Skin epidermis (tissue), 12 donors: Measurements from ENCODE around the gene OR5D14.

Experiments used
- H3K27ac ChIP-seq, 21 experiments: fragments of 200-600 bp; sonication (generic) in 11 of 21; one replicate each; pipeline ENCODE4 v1.5.0; 2020; ENCODE audit warnings: mild to moderate bottlenecking in 3 of 21, inconsistent platforms in 2 of 21, moderate library complexity in 2 of 21
- H3K4me3 ChIP-seq, 7 experiments: fragments of 200-600 bp; sonication (generic) in 2 of 7; one replicate each; pipeline ENCODE4 v1.5.0; 2020; ENCODE audit warnings: inconsistent platforms in 2 of 7, mild to moderate bottlenecking in 2 of 7, moderate library complexity in 1 of 7

OR5D14 gene

GRCh38 chr11:55795256-55795655 lies at the start of gene OR5D14:
OR5D14 (plus strand) TSS chr11:55795556; CDS start chr11:55795556, 0 bp downstream.
- Histone ChIP-seq H3K27ac (no peak within 1 kb of the TSS), H3K4me3 (no peak within 1 kb of the TSS)

GRCh38 chr11:55773138-55773537 lies 22.2 kb upstream of the OR5D14 start, which contains the start of gene OR5D13:
OR5D13 (plus strand) TSS chr11:55773438; CDS start chr11:55773438, 0 bp downstream.
- H3K27ac ChIP-seq, result no peak within 1 kb of the TSS

GRCh38 chr11:55791606-55792005 lies 3.8 kb upstream of the OR5D14 start:
- Histone ChIP-seq H3K4me3 (no peak overlapping the region), H3K27ac (no peak overlapping the region)

More at GRCh38 chr11:55773138-55773537, 22.2 kb upstream of the OR5D14 start, which contains the start of gene OR5D13:
- H3K4me3 ChIP-seq, result no peak within 1 kb of the TSS

GRCh38 chr11:55793321-55793720 lies 2.0 kb upstream of the OR5D14 start:
- Histone ChIP-seq H3K4me3 (no peak overlapping the region), H3K27ac (no peak overlapping the region)

GRCh38 chr11:55806248-55806647 lies 10.9 kb downstream of the OR5D14 start:
- Histone ChIP-seq H3K27ac (no peak overlapping the region), H3K4me3 (no peak overlapping the region)

- H3K4me3 ChIP-seq, result no peak within 1 kb of the TSS
- H3K27ac ChIP-seq, result no peak within 1 kb of the TSS
Measured at GRCh38 chr11:55811067-55811466, 15.7 kb downstream of the OR5D14 start, which contains the start of gene OR5L1. OR5L1 (plus strand) TSS chr11:55811367; CDS start chr11:55811467, 100 bp downstream.

- no peak within 1 kb of the TSS for H3K4me3 ChIP-seq
- H3K27ac ChIP-seq, result no peak within 1 kb of the TSS
Measured at GRCh38 chr11:55819330-55819729, 24.0 kb downstream of the OR5D14 start, which contains the start of gene OR5D18. OR5D18 (plus strand) TSS chr11:55819630; CDS start chr11:55819630, 0 bp downstream.

GRCh38 chr11:55826919-55827318 lies 31.6 kb downstream of the OR5D14 start, which contains the start of gene OR5L2:
OR5L2 (plus strand) TSS chr11:55827219; CDS start chr11:55827219, 0 bp downstream.
- H3K27ac ChIP-seq, result no peak within 1 kb of the TSS
- H3K4me3 ChIP-seq, result no peak within 1 kb of the TSS

- H3K27ac ChIP-seq, result no peak within 1 kb of the TSS
- H3K4me3 ChIP-seq, result no peak within 1 kb of the TSS
Measured at GRCh38 chr11:55838452-55838851, 43.1 kb downstream of the OR5D14 start, which contains the start of gene OR5D16. OR5D16 (plus strand) TSS chr11:55838752; CDS start chr11:55838752, 0 bp downstream.
